Left ventricle myocardium inferior (tissue), 1 donor: Measurements from ENCODE around the gene PIWIL4. TPM values are rescaled to one million over a fixed set of nuclear protein-coding genes. Genes with fewer than 3 reads are reported as not detected.

ENCODE experiments used
- DNase-seq: peaks from one replicate; pipeline ENCODE4 v3.0.0-alpha.2; 2020
- H3K27ac ChIP-seq: fragments of 200-600 bp; replicated peaks from 2 replicates; pipeline ENCODE4 v1.8.0; 2021
- H3K27me3 ChIP-seq: fragments of 200-600 bp; 2 replicates; pipeline ENCODE4 v1.8.0; 2021; ENCODE audit warnings: low read depth
- H3K36me3 ChIP-seq: fragments of 200-600 bp; 2 replicates; pipeline ENCODE4 v1.8.0; 2021
- H3K4me1 ChIP-seq: fragments of 200-600 bp; 2 replicates; pipeline ENCODE4 v1.8.0; 2021
- H3K4me3 ChIP-seq: fragments of 200-600 bp; 2 replicates; pipeline ENCODE4 v1.8.0; 2021; ENCODE audit warnings: mild to moderate bottlenecking, moderate library complexity
- H3K9me3 ChIP-seq: fragments of 200-600 bp; replicated peaks from 2 replicates; pipeline ENCODE4 v1.8.0; 2021
- intact Hi-C: fragments of 100-400 bp; cut with micrococcal nuclease; formaldehyde crosslinking; loops from one replicate; pipeline ENCODE4 v1.11.0; 2022
- total RNA-seq: library from RNA; stranded (reverse); fragmentation: NEBNext Ultra II Directional; extraction: Animal tissue kit (Norgen Biotek cat#: 25700); gene quantifications from one replicate; pipeline ENCODE4 v1.2.1, GENCODE V29; 2021
- TF ChIP-seq, protein P1 (sequence below): fragments of 200-600 bp; IDR thresholded peaks from 2 replicates; pipeline ENCODE4 v1.8.0; 2021; ENCODE audit warnings: antibody characterized with exemption, mild to moderate bottlenecking, borderline replicate concordance
- donor health status: DM: no; HTN: yes; CAD: no; lungs with severe emphysema.

The PIWIL4 gene
- total RNA-seq, 1 donor from 2014 or later = 0.66 TPM

DNA sequence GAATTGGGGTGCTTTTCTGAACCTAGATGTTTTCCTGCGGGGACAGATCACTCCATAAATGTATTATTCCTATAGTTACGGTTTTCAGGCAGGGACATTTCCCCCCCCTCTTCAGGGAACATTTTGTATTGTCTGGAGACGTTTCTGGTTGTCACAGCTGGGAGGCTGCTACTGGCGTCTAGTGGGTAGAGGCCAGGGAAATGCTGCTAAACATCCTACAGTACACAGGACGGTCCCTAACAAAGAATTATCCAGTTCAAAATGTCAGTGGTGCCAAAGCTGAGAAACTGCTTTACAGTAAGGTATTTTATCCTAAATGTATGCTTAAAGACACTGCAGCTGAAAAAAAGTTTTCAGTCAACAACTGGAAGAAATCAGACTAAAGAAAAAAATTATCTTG, 19.4 kb downstream of the PIWIL4 start:
- intact Hi-C loops = no loop called here
- Histone ChIP-seq H3K27ac (no peak overlapping the region), H3K9me3 (no peaks in the 10 kb centered on the region), H3K4me1 (no peaks in the 10 kb centered on the region), H3K27me3 (no peaks in the 10 kb centered on the region), H3K4me3 (no peak overlapping the region), H3K36me3 (no peaks in the 10 kb centered on the region)
- TF ChIP-seq, protein P1, sequence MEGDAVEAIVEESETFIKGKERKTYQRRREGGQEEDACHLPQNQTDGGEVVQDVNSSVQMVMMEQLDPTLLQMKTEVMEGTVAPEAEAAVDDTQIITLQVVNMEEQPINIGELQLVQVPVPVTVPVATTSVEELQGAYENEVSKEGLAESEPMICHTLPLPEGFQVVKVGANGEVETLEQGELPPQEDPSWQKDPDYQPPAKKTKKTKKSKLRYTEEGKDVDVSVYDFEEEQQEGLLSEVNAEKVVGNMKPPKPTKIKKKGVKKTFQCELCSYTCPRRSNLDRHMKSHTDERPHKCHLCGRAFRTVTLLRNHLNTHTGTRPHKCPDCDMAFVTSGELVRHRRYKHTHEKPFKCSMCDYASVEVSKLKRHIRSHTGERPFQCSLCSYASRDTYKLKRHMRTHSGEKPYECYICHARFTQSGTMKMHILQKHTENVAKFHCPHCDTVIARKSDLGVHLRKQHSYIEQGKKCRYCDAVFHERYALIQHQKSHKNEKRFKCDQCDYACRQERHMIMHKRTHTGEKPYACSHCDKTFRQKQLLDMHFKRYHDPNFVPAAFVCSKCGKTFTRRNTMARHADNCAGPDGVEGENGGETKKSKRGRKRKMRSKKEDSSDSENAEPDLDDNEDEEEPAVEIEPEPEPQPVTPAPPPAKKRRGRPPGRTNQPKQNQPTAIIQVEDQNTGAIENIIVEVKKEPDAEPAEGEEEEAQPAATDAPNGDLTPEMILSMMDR = no peak
- no peak for DNase-seq

DNA sequence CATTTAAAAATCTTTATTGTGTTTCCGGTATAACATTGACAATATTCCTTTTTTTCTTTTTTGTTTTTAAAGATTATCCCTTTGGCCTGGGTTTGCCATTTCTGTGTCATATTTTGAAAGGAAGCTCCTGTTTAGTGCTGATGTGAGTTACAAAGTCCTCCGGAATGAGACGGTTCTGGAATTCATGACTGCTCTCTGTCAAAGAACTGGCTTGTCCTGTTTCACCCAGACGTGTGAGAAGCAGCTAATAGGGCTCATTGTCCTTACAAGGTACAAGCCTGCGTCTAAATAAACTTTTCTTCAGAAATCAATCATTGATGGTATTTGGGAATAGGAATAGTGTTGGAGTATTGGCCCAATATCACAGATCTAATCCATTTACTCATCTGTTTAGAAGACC, 19.8 kb downstream of the PIWIL4 start:
- intact Hi-C loops = no loop called here
- H3K27ac ChIP-seq = no peak overlapping the region

DNA sequence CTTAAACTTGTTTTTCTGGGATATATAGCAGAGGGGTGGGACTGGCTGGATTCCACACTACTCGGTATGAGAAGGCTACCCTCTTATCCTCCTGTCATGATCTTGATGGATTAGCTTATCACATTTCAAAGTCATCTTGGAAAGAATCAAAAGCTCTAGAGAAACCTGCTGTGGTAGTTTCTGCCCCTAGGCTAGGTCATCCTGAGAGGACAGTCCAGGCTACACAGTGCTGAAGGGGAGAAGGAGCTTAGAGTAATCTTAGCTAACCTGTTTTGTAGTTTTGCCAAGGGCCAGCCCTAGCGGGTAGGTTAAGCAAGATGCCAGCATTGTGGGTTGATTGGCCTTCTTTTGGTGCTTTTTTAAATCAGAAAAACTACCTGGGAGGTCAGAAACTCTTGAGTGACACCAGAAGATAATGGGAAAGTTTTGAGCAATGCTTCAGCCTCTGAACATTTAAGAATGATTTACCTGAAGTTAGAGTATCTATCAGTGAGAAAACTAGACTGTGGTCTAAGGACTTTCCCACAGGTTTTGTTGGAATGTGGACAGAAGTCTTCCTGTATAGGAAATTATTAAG, 21.3 kb downstream of the PIWIL4 start:
- H3K27me3 ChIP-seq = no peaks in the 10 kb centered on the region
- no peak for DNase-seq
- TF ChIP-seq, protein P1 = no peak
- no peak overlapping the region for H3K27ac ChIP-seq
- H3K36me3 ChIP-seq = no peaks in the 10 kb centered on the region
- H3K4me3 ChIP-seq = no peak overlapping the region
- no peaks in the 10 kb centered on the region for H3K4me1 ChIP-seq
- no peaks in the 10 kb centered on the region for H3K9me3 ChIP-seq
- intact Hi-C loops = no loop called here

More for the DNA sequence above, 19.8 kb downstream of the PIWIL4 start:
- no peak for DNase-seq
- TF ChIP-seq, protein P1 = no peak
- H3K36me3 ChIP-seq = no peaks in the 10 kb centered on the region
- H3K9me3 ChIP-seq = no peaks in the 10 kb centered on the region
- H3K27me3 ChIP-seq = no peaks in the 10 kb centered on the region
- H3K4me3 ChIP-seq = no peak overlapping the region
- H3K4me1 ChIP-seq = no peaks in the 10 kb centered on the region

DNA sequence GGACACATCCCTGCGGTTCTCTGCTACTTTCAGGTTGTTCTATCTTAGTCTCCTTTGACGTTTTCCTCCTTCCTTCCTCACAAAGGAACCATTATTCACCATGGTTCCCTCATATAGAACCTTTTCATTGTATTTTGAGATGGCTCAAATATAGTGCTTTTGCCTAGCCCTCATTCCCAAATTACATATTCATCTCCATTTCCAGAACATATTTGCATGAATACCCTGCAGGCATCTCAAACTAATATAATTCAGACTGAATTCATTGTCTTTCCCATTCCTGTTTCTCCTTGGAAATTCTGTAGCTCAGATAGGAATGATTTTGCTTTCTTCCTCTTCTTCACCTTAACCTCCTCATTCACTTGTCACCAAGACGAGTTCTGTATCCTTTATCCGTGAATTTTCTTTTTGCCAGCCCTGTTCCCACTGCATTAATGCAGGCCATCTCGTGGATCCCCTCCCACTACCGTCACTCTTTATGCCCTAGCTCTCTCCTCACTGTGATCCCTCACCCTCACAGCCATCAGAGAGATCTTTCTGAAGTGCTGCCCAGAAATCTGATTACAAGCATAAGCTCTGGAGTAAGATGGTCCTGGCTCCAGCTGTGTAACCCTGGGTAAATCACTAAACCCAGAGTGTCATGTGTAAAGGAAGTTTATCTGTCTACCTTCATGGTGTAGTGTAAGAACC, 23.3 kb downstream of the PIWIL4 start:
- intact Hi-C loops = no loop called here

DNA sequence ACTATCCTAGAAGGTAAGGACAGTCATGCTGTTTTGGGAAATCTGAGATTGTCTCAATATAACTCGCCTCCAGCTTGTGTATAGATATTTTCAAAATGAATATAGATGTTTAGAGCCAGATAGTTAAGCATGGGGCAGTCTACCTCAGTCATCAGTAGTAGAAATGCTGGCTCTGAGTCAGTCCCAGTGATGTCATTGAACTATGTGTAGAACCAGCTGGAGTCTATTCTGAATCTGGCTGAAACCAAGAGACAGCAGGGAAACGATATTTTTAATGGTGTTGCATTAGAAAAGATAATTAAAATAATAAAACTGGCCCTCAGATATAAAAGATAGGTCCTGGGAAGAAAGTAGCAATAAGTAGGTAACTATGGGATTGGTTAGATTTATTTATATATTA, 25.9 kb downstream of the PIWIL4 start:
- intact Hi-C loops = no loop called here
- H3K27ac ChIP-seq = no peak overlapping the region

More for the DNA sequence above, 23.3 kb downstream of the PIWIL4 start:
- TF ChIP-seq, protein P1 = no peak
- no peak overlapping the region for H3K27ac ChIP-seq
- H3K27me3 ChIP-seq = no peaks in the 10 kb centered on the region
- H3K36me3 ChIP-seq = no peaks in the 10 kb centered on the region
- no peaks in the 10 kb centered on the region for H3K4me1 ChIP-seq
- no peaks in the 10 kb centered on the region for H3K9me3 ChIP-seq
- DNase-seq = no peak
- H3K4me3 ChIP-seq = no peak overlapping the region

More for the DNA sequence above, 25.9 kb downstream of the PIWIL4 start:
- TF ChIP-seq, protein P1 = no peak
- no peak overlapping the region for H3K4me3 ChIP-seq
- H3K36me3 ChIP-seq = peaks cover 3% of the 10 kb centered on the region
- H3K4me1 ChIP-seq = no peaks in the 10 kb centered on the region
- DNase-seq = no peak
- no peaks in the 10 kb centered on the region for H3K9me3 ChIP-seq
- no peaks in the 10 kb centered on the region for H3K27me3 ChIP-seq
